H1 (cell line): Measurements from ENCODE around the gene NDUFB6. TPM values are rescaled to one million over a fixed set of nuclear protein-coding genes. Genes with fewer than 3 reads are reported as not detected.

ENCODE experiments used
- CHD2 ChIP-seq: IDR thresholded peaks from 2 replicates; pipeline ENCODE4 v1.6.1; 2012; ENCODE audit warnings: low read length, improper control_type of control experiment
- CTCF ChIP-seq, 3 experiments: IDR thresholded peaks; 1 replicate in 2 of 3; 2 replicates in 1 of 3; pipeline versions ENCODE4 v1.5.1 to v1.6.1; 2011; ENCODE audit warnings: low read length in 3 of 3, mild to moderate bottlenecking in 3 of 3, inconsistent platforms in 2 of 3, low read depth in 1 of 3, moderate library complexity in 1 of 3; ENCODE audit not compliant: insufficient read depth in 1 of 3; ENCODE audit errors: control extremely low read depth in 1 of 3
- EP300 ChIP-seq, 2 experiments: IDR thresholded peaks; 1 replicate in 1 of 2; 2 replicates in 1 of 2; pipeline ENCODE4 v1.6.1; 2011 to 2012; ENCODE audit warnings: low read depth in 2 of 2, low read length in 2 of 2, mild to moderate bottlenecking in 2 of 2, borderline replicate concordance in 1 of 2, inconsistent platforms in 1 of 2, moderate library complexity in 1 of 2
- FOSL1 ChIP-seq: IDR thresholded peaks from 2 replicates; pipeline ENCODE4 v1.6.1; 2011; ENCODE audit warnings: mild to moderate bottlenecking, low read depth, low read length, moderate library complexity; ENCODE audit not compliant: insufficient read depth
- PHF8 ChIP-seq: fragments of 200-600 bp; sonication (generic); conservative IDR thresholded peaks from 2 replicates; pipeline ENCODE4 v1.7.1; 2012; ENCODE audit warnings: low read depth, mild to moderate bottlenecking, inconsistent platforms, low read length, moderate library complexity
- RBBP5 ChIP-seq: IDR thresholded peaks from 2 replicates; pipeline ENCODE4 v1.7.1; 2012; ENCODE audit warnings: low read depth, mild to moderate bottlenecking, inconsistent platforms, low read length, moderate library complexity, borderline replicate concordance
- RNF2 ChIP-seq: fragments of 200-900, 300-1000 bp; sonication (generic); IDR thresholded peaks from 2 replicates; pipeline ENCODE4 v1.7.1; 2016; ENCODE audit warnings: borderline replicate concordance, low read depth, mild to moderate bottlenecking, antibody characterized with exemption, low read length; ENCODE audit not compliant: poor library complexity, severe bottlenecking; ENCODE audit errors: missing control alignments
- TEAD4 ChIP-seq: IDR thresholded peaks from 2 replicates; pipeline ENCODE4 v1.6.1; 2012; ENCODE audit warnings: low read depth, low read length, inconsistent platforms, mixed read lengths
- polyA plus RNA-seq, 7 experiments: library from polyadenylated mRNA; depleted of rRNA in 3 of 7; stranded (reverse) in 5 of 7; unstranded in 2 of 7; fragments of >200 nt in 5 of 7; fragments of 200-250 nt in 2 of 7; gene quantifications; 1 replicate in 5 of 7; 2 replicates in 1 of 7; 4 replicates in 1 of 7; pipeline versions ENCODE4 v1.2.1 to v1.2.3, GENCODE V29; 2011 to 2013; ENCODE audit warnings: missing spikeins in 2 of 7, mixed read lengths in 2 of 7
- total RNA-seq: library from RNA; stranded (reverse); fragmentation: NEBNext Ultra II Directional; extraction: Animal tissue kit (Norgen Biotek cat#: 25700); gene quantifications from 2 replicates; pipeline ENCODE4 v1.2.1, GENCODE V29; 2021

NDUFB6 gene
- total and polyA plus RNA-seq, 2 of the 8 experiments (the other 6 are each of a cell fraction or from before 2014, with no cell fraction given): 55.8 to 61.4 TPM

- TF ChIP-seq RNF2: no peak
- TF ChIP-seq PHF8: peak; percentile 77
- TF ChIP-seq EP300 (IDR thresholded peaks at IDR 0.05; ENCODE audit: borderline replicate concordance in 1 of 2, low read depth in 2 of 2, low read length in 2 of 2): peak in 1 of 2 experiments; percentile 37; a peak in 1 of 3 replicates
- no peak for TF ChIP-seq FOSL1
- TF ChIP-seq TEAD4: peak; percentile 55; the same call in 1 of the 2 replicates
- peak; percentile 82 for TF ChIP-seq CHD2
- peak; percentile 87; the same call in 1 of the 2 replicates for TF ChIP-seq RBBP5
- no peak for TF ChIP-seq CTCF (IDR thresholded peaks at IDR 0.05; ENCODE audit: control extremely low read depth in 1 of 3, insufficient read depth in 1 of 3, low read depth in 1 of 3, low read length in 3 of 3)
Observed at GRCh38 chr9:32572900-32573523, at the start of gene NDUFB6 (continued).
